Testis (tissue), 2 donors: ENCODE data around the gene SLC30A1.

Source experiments
- CTCF ChIP-seq, 3 experiments: fragments of 450-650 bp in 2 of 3; fragments of 200-600 bp in 1 of 3; sonication (generic) in 1 of 3; IDR thresholded peaks; one replicate each; pipeline ENCODE4 v1.5.1; 2016 to 2019; ENCODE audit warnings: antibody characterized with exemption in 3 of 3, mild to moderate bottlenecking in 2 of 3, moderate library complexity in 1 of 3
- POLR2A ChIP-seq: fragments of 450-650 bp; IDR thresholded peaks from one replicate; pipeline ENCODE4 v1.6.1; 2017; ENCODE audit warnings: antibody characterized with exemption, mild to moderate bottlenecking, moderate library complexity

- TF ChIP-seq CTCF (IDR thresholded peaks at IDR 0.05) (no peak), POLR2A (no peak)
Measured at GRCh38 chr1:211606914-211607753, 28.2 kb upstream of the SLC30A1 start.
